GM23338 (cell line): Measurements from ENCODE around the gene ATP10A. TPM values are rescaled to one million over a fixed set of nuclear protein-coding genes. Genes with fewer than 3 reads are reported as not detected.

Experiments used
- ATAC-seq: fragments of 200-7000 bp; cut with Tn5 transposase; 3 replicates; pipeline ENCODE4 v1.9.1; 2020
- DNase-seq: peaks from one replicate; pipeline ENCODE4 v3.0.0-alpha.2; 2015; ENCODE audit warnings: low spot score
- H2AFZ ChIP-seq: fragments of 200-600 bp; sonication (generic); 2 replicates; pipeline ENCODE4 v1.8.0; 2016; ENCODE audit warnings: antibody characterized with exemption, mild to moderate bottlenecking, moderate library complexity
- H3F3A ChIP-seq: fragments of 200-600 bp; sonication (generic); replicated peaks from 2 replicates; pipeline ENCODE4 v1.8.0; 2017; ENCODE audit warnings: antibody characterized with exemption, mixed run types, low read depth
- H3K27ac ChIP-seq: fragments of 200-600 bp; sonication (generic); 2 replicates; pipeline ENCODE4 v1.6.1; 2016; ENCODE audit warnings: low read depth
- H3K27me3 ChIP-seq: fragments of 200-600 bp; sonication (generic); 2 replicates; pipeline ENCODE4 v1.8.0; 2016; ENCODE audit warnings: mild to moderate bottlenecking, mixed run types, moderate library complexity; ENCODE audit not compliant: insufficient read depth
- H3K36me3 ChIP-seq: fragments of 200-600 bp; sonication (generic); 2 replicates; pipeline ENCODE4 v1.8.0; 2016; ENCODE audit warnings: mild to moderate bottlenecking; ENCODE audit not compliant: insufficient read depth
- H3K4me1 ChIP-seq: fragments of 200-600 bp; sonication (generic); 2 replicates; pipeline ENCODE4 v1.8.0; 2016; ENCODE audit warnings: mild to moderate bottlenecking, moderate library complexity; ENCODE audit not compliant: insufficient read depth
- H3K4me2 ChIP-seq: fragments of 200-600 bp; sonication (generic); 2 replicates; pipeline ENCODE4 v1.7.1; 2017; ENCODE audit warnings: mixed run types
- H3K4me3 ChIP-seq: fragments of 200-600 bp; sonication (generic); 2 replicates; pipeline ENCODE4 v1.6.1; 2016; ENCODE audit warnings: mixed run types
- H3K79me2 ChIP-seq: fragments of 200-600 bp; sonication (generic); replicated peaks from 2 replicates; pipeline ENCODE4 v1.8.0; 2017; ENCODE audit warnings: mild to moderate bottlenecking; ENCODE audit not compliant: insufficient read depth
- H3K9me2 ChIP-seq: fragments of 200-600 bp; sonication (generic); 2 replicates; pipeline ENCODE4 v1.8.0; 2017; ENCODE audit not compliant: insufficient read depth
- H4K20me1 ChIP-seq: fragments of 200-600 bp; sonication (generic); replicated peaks from 2 replicates; pipeline ENCODE4 v1.8.0; 2017; ENCODE audit warnings: mild to moderate bottlenecking; ENCODE audit not compliant: insufficient read depth
- H3K27ac Mint-ChIP-seq: 2 replicates; pipeline ENCODE4 v1.8.0; 2020; ENCODE audit warnings: inconsistent platforms, mild to moderate bottlenecking, moderate library complexity, mixed read lengths
- H3K27me3 Mint-ChIP-seq: 3 replicates; pipeline ENCODE4 v1.8.0; 2022; ENCODE audit warnings: low read depth, mild to moderate bottlenecking, moderate library complexity, mixed read lengths, inconsistent platforms; ENCODE audit not compliant: insufficient read depth, poor library complexity
- H3K36me3 Mint-ChIP-seq: 3 replicates; pipeline ENCODE4 v1.8.0; 2021; ENCODE audit warnings: low read depth, mild to moderate bottlenecking, inconsistent platforms, moderate library complexity, mixed read lengths
- H3K4me1 Mint-ChIP-seq: 3 replicates; pipeline ENCODE4 v1.8.0; 2020; ENCODE audit warnings: mild to moderate bottlenecking, inconsistent platforms, mixed read lengths
- H3K4me3 Mint-ChIP-seq: 3 replicates; pipeline ENCODE4 v1.8.0; 2021; ENCODE audit warnings: moderate library complexity, mild to moderate bottlenecking, inconsistent platforms, mixed read lengths
- H3K9me3 Mint-ChIP-seq: 3 replicates; pipeline ENCODE4 v1.8.0; 2020; ENCODE audit warnings: moderate library complexity, mild to moderate bottlenecking, inconsistent platforms, mixed read lengths
- CREB1 ChIP-seq: fragments of 250-450 bp; sonication (Bioruptor Pico); IDR thresholded peaks from 2 replicates; pipeline ENCODE4 v1.5.0; 2020; ENCODE audit warnings: low read depth, mild to moderate bottlenecking, moderate library complexity
- CTCF ChIP-seq, 2 experiments: fragments of 200-600 bp in 1 of 2; sonication (generic) in 1 of 2; conservative IDR thresholded peaks; 2 replicates each; pipeline versions ENCODE4 v1.5.1 to v1.6.1; 2016 to 2017; ENCODE audit warnings: antibody characterized with exemption in 2 of 2, low read depth in 2 of 2, mild to moderate bottlenecking in 2 of 2, moderate library complexity in 1 of 2
- EZH2 ChIP-seq: fragments of 200-600 bp; sonication (generic); IDR thresholded peaks from one replicate; pipeline ENCODE4 v1.8.0; 2017; ENCODE audit warnings: antibody characterized with exemption, mild to moderate bottlenecking, low read depth; ENCODE audit not compliant: unreplicated experiment
- JUNB ChIP-seq: IDR thresholded peaks from one replicate; pipeline ENCODE4 v1.6.1; 2016; ENCODE audit warnings: antibody characterized with exemption; ENCODE audit not compliant: unreplicated experiment
- POLR2AphosphoS5 ChIP-seq: IDR thresholded peaks from 2 replicates; pipeline ENCODE4 v1.6.1; 2016; ENCODE audit warnings: antibody characterized with exemption, low read depth
- ZNF331 ChIP-seq: fragments of 250-450 bp; sonication (Bioruptor Pico); IDR thresholded peaks from 2 replicates; pipeline ENCODE4 v1.5.0; 2020; ENCODE audit warnings: low read depth, mild to moderate bottlenecking, moderate library complexity
- polyA plus RNA-seq: library from polyadenylated mRNA; unstranded; fragments of >200 nt; fragmentation: Nextera tagmentation; extraction: Ambion mirVana; gene quantifications from 2 replicates; pipeline ENCODE4 v1.2.1, GENCODE V29; 2016
- total RNA-seq: library from RNA; depleted of rRNA; stranded (reverse); fragments of >200 nt; shearing (Covaris generic); gene quantifications from 2 replicates; pipeline ENCODE4 v1.2.3, GENCODE V29; 2014
- TF ChIP-seq, protein P1 (sequence below): IDR thresholded peaks from 2 replicates; pipeline ENCODE4 v1.6.1; 2016; ENCODE audit warnings: antibody characterized with exemption
- TF ChIP-seq, protein P2 (sequence below): IDR thresholded peaks from one replicate; pipeline ENCODE4 v1.6.1; 2018; ENCODE audit warnings: antibody characterized with exemption; ENCODE audit not compliant: unreplicated experiment

The ATP10A gene
- total and polyA plus RNA-seq, 2 experiments from 2014 or later: 0.36 to 5.6 TPM

GRCh38 chr15:25673972-25674371 is 189.2 kb downstream of the ATP10A start:
- peaks cover 50% of the 10 kb centered on the region for H3K4me1 Mint-ChIP-seq
- H3K4me3 Mint-ChIP-seq: no peak overlapping the region

GRCh38 chr15:25673351-25673750 is 189.8 kb downstream of the ATP10A start:
- H3K4me1 ChIP-seq: peaks cover 29% of the 10 kb centered on the region
- H3K27ac ChIP-seq: no peak overlapping the region
- no peak for DNase-seq
- no peaks in the 10 kb centered on the region for H3K36me3 ChIP-seq
- H3K4me1 Mint-ChIP-seq: peaks cover 53% of the 10 kb centered on the region
- TF ChIP-seq CREB1 (CRISPR knock-in tag): no peak
- TF ChIP-seq, protein P1, sequence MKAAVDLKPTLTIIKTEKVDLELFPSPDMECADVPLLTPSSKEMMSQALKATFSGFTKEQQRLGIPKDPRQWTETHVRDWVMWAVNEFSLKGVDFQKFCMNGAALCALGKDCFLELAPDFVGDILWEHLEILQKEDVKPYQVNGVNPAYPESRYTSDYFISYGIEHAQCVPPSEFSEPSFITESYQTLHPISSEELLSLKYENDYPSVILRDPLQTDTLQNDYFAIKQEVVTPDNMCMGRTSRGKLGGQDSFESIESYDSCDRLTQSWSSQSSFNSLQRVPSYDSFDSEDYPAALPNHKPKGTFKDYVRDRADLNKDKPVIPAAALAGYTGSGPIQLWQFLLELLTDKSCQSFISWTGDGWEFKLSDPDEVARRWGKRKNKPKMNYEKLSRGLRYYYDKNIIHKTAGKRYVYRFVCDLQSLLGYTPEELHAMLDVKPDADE: no peak
- TF ChIP-seq CTCF (conservative IDR thresholded peaks at IDR 0.05; ENCODE audit: low read depth in 2 of 2): no peak
- no peak for TF ChIP-seq POLR2AphosphoS5
- TF ChIP-seq, protein P2, sequence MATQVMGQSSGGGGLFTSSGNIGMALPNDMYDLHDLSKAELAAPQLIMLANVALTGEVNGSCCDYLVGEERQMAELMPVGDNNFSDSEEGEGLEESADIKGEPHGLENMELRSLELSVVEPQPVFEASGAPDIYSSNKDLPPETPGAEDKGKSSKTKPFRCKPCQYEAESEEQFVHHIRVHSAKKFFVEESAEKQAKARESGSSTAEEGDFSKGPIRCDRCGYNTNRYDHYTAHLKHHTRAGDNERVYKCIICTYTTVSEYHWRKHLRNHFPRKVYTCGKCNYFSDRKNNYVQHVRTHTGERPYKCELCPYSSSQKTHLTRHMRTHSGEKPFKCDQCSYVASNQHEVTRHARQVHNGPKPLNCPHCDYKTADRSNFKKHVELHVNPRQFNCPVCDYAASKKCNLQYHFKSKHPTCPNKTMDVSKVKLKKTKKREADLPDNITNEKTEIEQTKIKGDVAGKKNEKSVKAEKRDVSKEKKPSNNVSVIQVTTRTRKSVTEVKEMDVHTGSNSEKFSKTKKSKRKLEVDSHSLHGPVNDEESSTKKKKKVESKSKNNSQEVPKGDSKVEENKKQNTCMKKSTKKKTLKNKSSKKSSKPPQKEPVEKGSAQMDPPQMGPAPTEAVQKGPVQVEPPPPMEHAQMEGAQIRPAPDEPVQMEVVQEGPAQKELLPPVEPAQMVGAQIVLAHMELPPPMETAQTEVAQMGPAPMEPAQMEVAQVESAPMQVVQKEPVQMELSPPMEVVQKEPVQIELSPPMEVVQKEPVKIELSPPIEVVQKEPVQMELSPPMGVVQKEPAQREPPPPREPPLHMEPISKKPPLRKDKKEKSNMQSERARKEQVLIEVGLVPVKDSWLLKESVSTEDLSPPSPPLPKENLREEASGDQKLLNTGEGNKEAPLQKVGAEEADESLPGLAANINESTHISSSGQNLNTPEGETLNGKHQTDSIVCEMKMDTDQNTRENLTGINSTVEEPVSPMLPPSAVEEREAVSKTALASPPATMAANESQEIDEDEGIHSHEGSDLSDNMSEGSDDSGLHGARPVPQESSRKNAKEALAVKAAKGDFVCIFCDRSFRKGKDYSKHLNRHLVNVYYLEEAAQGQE: no peak
- TF ChIP-seq ZNF331 (CRISPR knock-in tag): no peak
- no peak overlapping the region for H3K4me3 Mint-ChIP-seq
- ATAC-seq: no peak
- no peaks in the 10 kb centered on the region for H3K36me3 Mint-ChIP-seq
- no peaks in the 10 kb centered on the region for H3K9me2 ChIP-seq
- H3F3A ChIP-seq: no peaks in the 10 kb centered on the region
- H3K27ac Mint-ChIP-seq: no peak overlapping the region
- H3K27me3 ChIP-seq: no peaks in the 10 kb centered on the region
- no peak overlapping the region for H3K4me2 ChIP-seq
- H4K20me1 ChIP-seq: no peaks in the 10 kb centered on the region
- no peak overlapping the region for H3K4me3 ChIP-seq
- no peaks in the 10 kb centered on the region for H3K79me2 ChIP-seq
- no peak overlapping the region for H2AFZ ChIP-seq
- H3K27me3 Mint-ChIP-seq: peaks cover 8% of the 10 kb centered on the region
- no peaks in the 10 kb centered on the region; the same call in 2 of the 3 replicates for H3K9me3 Mint-ChIP-seq

More at GRCh38 chr15:25673972-25674371, 189.2 kb downstream of the ATP10A start:
- ATAC-seq (no peak), DNase-seq (no peak)
- Mint-ChIP-seq H3K27me3 (peaks cover 10% of the 10 kb centered on the region), H3K27ac (no peak overlapping the region), H3K36me3 (no peaks in the 10 kb centered on the region; the same call in 2 of the 3 replicates), H3K9me3 (no peaks in the 10 kb centered on the region; the same call in 2 of the 3 replicates)
- H3F3A ChIP-seq: no peaks in the 10 kb centered on the region
- H3K4me2 ChIP-seq: no peak overlapping the region
- no peaks in the 10 kb centered on the region for H3K9me2 ChIP-seq
- H3K4me1 ChIP-seq: peaks cover 23% of the 10 kb centered on the region
- H3K36me3 ChIP-seq: no peaks in the 10 kb centered on the region
- no peak overlapping the region for H3K4me3 ChIP-seq
- no peaks in the 10 kb centered on the region for H4K20me1 ChIP-seq
- no peaks in the 10 kb centered on the region for H3K27me3 ChIP-seq
- no peak overlapping the region for H2AFZ ChIP-seq
- no peak for TF ChIP-seq EZH2
- TF ChIP-seq, protein P1: no peak
- TF ChIP-seq JUNB: no peak
- no peaks in the 10 kb centered on the region for H3K79me2 ChIP-seq
- no peak overlapping the region for H3K27ac ChIP-seq
